Measurements from ENCODE around the gene LRRC4C. TPM values are rescaled to one million over a fixed set of nuclear protein-coding genes. Genes with fewer than 3 reads are reported as not detected.

LRRC4C gene
- total and polyA plus RNA-seq, 7 donors = 0.98 to 5.4 (median 3.0) TPM; not detected in 1

DNA sequence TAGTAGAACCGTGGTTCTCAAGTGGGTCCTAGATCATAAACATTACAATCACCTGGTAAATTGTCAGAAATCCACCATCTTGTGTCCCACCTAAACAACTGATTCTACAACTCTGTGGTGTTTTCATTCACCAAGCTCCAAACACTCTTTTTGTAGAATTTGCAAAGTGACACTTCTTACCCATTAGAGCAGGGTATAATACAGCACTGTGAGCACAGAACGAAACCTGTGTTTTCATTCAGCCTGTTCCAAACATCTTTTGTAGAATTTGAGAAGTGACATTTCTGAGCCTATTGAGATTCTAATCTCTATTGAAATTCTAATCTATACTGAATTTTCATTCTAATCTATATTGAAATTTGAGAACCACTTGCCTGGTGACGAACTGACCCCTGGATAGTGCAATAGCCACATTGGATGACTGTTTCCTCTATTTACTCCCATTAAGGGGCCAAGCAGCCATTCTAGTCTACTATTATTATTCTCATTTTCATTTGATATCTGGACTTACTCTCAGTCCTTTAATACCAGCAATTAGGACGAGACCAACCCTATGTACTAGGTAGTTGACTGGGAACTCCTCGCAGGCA, 616.6 kb downstream of the LRRC4C start:
- H3K4me3 ChIP-seq = no peak overlapping the region
- H3K9me3 ChIP-seq = no peaks in the 10 kb centered on the region
- H3K36me3 ChIP-seq = no peaks in the 10 kb centered on the region
- intact Hi-C loops (cut with DNase I) = no loop called here
- no peak overlapping the region for H3K27ac ChIP-seq
- DNase-seq = no peak
- no peaks in the 10 kb centered on the region for H3K4me1 ChIP-seq
- no peaks in the 10 kb centered on the region for H3K27me3 ChIP-seq
- 72 to 80% methylated on average over 5 of the region's 5 CpGs for WGBS, 2 donors
- TF ChIP-seq, protein P1, sequence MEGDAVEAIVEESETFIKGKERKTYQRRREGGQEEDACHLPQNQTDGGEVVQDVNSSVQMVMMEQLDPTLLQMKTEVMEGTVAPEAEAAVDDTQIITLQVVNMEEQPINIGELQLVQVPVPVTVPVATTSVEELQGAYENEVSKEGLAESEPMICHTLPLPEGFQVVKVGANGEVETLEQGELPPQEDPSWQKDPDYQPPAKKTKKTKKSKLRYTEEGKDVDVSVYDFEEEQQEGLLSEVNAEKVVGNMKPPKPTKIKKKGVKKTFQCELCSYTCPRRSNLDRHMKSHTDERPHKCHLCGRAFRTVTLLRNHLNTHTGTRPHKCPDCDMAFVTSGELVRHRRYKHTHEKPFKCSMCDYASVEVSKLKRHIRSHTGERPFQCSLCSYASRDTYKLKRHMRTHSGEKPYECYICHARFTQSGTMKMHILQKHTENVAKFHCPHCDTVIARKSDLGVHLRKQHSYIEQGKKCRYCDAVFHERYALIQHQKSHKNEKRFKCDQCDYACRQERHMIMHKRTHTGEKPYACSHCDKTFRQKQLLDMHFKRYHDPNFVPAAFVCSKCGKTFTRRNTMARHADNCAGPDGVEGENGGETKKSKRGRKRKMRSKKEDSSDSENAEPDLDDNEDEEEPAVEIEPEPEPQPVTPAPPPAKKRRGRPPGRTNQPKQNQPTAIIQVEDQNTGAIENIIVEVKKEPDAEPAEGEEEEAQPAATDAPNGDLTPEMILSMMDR (IDR thresholded peaks at IDR 0.05) = no peak
- TF ChIP-seq POLR2A (IDR thresholded peaks at IDR 0.05) (no peak), EP300 (IDR thresholded peaks at IDR 0.05) (no peak), POLR2AphosphoS5 (IDR thresholded peaks at IDR 0.05) (no peak)

DNA sequence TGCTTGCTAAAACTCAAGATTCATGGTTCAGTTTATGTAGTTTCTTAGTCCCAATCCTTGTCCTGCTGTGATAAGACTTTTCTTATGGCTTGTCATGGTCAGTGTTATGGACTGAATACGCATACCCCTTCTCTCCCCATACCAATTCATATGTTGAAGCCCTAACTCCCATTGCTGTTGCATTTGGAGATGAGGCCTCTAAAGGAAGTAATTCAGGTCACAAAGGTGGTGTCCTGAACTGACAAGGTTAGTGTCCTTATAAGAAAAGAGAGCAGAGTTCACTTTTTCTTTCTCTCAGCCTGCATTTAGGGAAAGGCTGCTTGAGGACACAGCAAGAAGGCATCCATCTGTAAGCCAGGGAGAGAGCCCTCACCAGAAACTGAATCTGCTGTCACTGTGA, 618.2 kb downstream of the LRRC4C start:
- Histone ChIP-seq H3K9me3 (no peaks in the 10 kb centered on the region), H3K36me3 (no peaks in the 10 kb centered on the region), H3K4me3 (no peak overlapping the region), H3K27ac (no peak overlapping the region), H3K27me3 (no peaks in the 10 kb centered on the region), H3K4me1 (no peaks in the 10 kb centered on the region)
- DNase-seq = no peak
- WGBS, 2 donors = 85% methylated on average over 1 of the region's 1 CpG
- intact Hi-C loops (cut with DNase I) = no loop called here
- TF ChIP-seq POLR2A (IDR thresholded peaks at IDR 0.05) (no peak), EP300 (IDR thresholded peaks at IDR 0.05) (no peak), POLR2AphosphoS5 (IDR thresholded peaks at IDR 0.05) (no peak)
- TF ChIP-seq, protein P1 (IDR thresholded peaks at IDR 0.05) = no peak

DNA sequence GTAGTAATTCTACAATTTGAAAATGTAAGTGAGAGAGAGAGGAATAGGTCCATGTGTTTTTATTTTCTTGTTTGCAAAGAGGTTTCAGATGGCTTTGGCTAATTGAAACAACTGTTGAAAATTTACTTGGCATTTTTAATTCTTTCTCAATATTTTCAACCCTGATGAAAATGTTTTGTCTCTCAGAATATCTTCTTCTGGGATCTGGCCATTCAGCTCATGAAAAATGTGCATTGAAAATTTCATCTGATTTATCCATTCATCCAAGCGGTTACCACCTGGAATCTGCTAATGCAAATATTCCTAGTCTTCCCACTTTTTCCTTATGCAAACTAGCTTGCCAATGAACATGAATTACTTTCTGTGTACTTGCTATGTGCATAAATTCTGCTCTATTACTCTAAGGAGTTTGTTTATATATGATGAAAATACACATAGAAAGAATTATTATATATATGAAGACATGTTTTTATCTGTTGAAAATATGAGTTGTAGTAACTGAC, 621.2 kb downstream of the LRRC4C start:
- DNase-seq = no peak
- Histone ChIP-seq H3K4me1 (no peaks in the 10 kb centered on the region), H3K36me3 (no peaks in the 10 kb centered on the region), H3K27ac (no peak overlapping the region), H3K27me3 (no peaks in the 10 kb centered on the region), H3K4me3 (no peak overlapping the region), H3K9me3 (no peaks in the 10 kb centered on the region)
- intact Hi-C loops (cut with DNase I) = no loop called here
- no peak for TF ChIP-seq EP300 (IDR thresholded peaks at IDR 0.05)
- 95% methylated on average over 1 of the region's 1 CpG for WGBS, 2 donors

DNA sequence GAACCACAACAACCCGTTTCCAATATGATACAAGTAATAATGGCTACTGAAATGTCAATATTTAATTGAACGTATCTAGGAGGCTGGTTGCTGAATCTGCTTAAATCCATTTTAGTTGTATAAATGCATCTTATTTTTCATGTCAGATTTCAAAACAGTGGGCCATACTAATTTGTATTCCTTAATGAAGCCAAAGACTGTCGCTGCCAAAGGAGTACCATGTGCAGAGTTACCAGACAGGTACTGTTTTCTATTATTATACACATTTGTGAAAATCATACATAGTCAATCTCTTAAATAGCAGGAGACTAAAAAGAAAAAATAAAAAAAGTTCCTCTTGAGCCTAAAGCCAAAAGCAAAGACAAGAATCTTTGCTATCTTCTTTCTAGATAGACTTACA, 632.3 kb downstream of the LRRC4C start:
- 61 to 80% methylated on average over 3 of the region's 3 CpGs for WGBS, 2 donors
- intact Hi-C loops (cut with DNase I) = no loop called here
- no peaks in the 10 kb centered on the region for H3K9me3 ChIP-seq
- H3K27ac ChIP-seq = no peak overlapping the region
- H3K4me3 ChIP-seq = no peak overlapping the region
- H3K4me1 ChIP-seq = no peaks in the 10 kb centered on the region
- no peak for DNase-seq
- no peaks in the 10 kb centered on the region for H3K36me3 ChIP-seq
- TF ChIP-seq POLR2A (IDR thresholded peaks at IDR 0.05) = no peak
- no peaks in the 10 kb centered on the region for H3K27me3 ChIP-seq

DNA sequence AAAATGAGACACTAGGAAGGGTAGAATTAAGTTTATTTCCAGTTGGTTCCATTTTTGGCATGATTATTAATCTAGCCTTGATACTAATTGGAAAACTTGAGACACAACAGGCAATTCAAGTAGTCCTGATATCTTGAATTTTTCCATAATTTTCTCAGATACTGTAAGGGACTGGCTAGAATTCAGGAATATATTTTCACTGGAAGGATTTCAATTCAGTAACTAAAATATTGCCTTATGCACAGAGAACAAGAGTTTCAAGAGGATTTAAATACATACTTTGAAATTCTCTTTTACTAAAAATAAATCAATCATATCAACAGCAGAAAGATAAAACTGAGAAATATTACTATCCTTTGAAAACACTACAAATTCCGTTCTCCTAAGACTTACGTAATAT, 632.9 kb downstream of the LRRC4C start:
- whole genome bisulfite sequencing, 2 donors = 93 to 95% methylated on average over 2 of the region's 2 CpGs
- Histone ChIP-seq H3K4me3 (no peak overlapping the region), H3K27me3 (no peaks in the 10 kb centered on the region), H3K4me1 (no peaks in the 10 kb centered on the region), H3K27ac (no peak overlapping the region), H3K36me3 (no peaks in the 10 kb centered on the region), H3K9me3 (no peaks in the 10 kb centered on the region)
- intact Hi-C loops (cut with DNase I) = no loop called here
- TF ChIP-seq POLR2AphosphoS5 (IDR thresholded peaks at IDR 0.05) (no peak), EP300 (IDR thresholded peaks at IDR 0.05) (no peak), POLR2A (IDR thresholded peaks at IDR 0.05) (no peak)
- TF ChIP-seq, protein P1 (IDR thresholded peaks at IDR 0.05) = no peak
- no peak for DNase-seq
